K562 (cell line): ENCODE results near the gene FBXL12. TPM values are rescaled to one million over a fixed set of nuclear protein-coding genes. Genes with fewer than 3 reads are reported as not detected.

Source experiments
- ATF4 ChIP-seq: fragments of 450-650 bp; formaldehyde crosslinking; IDR thresholded peaks from 2 replicates; pipeline ENCODE4 v1.4.0; 2022; ENCODE audit warnings: mild to moderate bottlenecking, moderate library complexity
- BRCA1 ChIP-seq, 2 experiments: fragments of 450-650 bp in 1 of 2; sonication (generic) in 1 of 2; formaldehyde crosslinking in 1 of 2; IDR thresholded peaks; 2 replicates each; pipeline versions ENCODE4 v1.5.0 to v1.6.1; 2017 to 2020; ENCODE audit warnings: mild to moderate bottlenecking in 1 of 2, missing genetic modification reagents in 1 of 2
- COPS2 ChIP-seq: fragments of 450-650 bp; conservative IDR thresholded peaks from 2 replicates; pipeline ENCODE4 v1.6.1; 2016; ENCODE audit warnings: mild to moderate bottlenecking, moderate library complexity
- DLX4 ChIP-seq: fragments of 250-450 bp; sonication (Bioruptor Pico); IDR thresholded peaks from 2 replicates; pipeline ENCODE4 v1.6.1; 2021; ENCODE audit warnings: mild to moderate bottlenecking
- ESRRB ChIP-seq: fragments of 250-450 bp; sonication (Bioruptor Pico); IDR thresholded peaks from 2 replicates; pipeline ENCODE4 v1.5.0; 2020; ENCODE audit warnings: mild to moderate bottlenecking, moderate library complexity, borderline replicate concordance
- GABPB1 ChIP-seq: sonication (generic); formaldehyde crosslinking; IDR thresholded peaks from 2 replicates; pipeline ENCODE4 v1.8.0; 2022; ENCODE audit warnings: mild to moderate bottlenecking, missing genetic modification reagents
- GABPB2 ChIP-seq: fragments of 250-450 bp; sonication (Bioruptor Pico); conservative IDR thresholded peaks from 2 replicates; pipeline ENCODE4 v1.5.1; 2021; ENCODE audit warnings: mild to moderate bottlenecking
- HDAC8 ChIP-seq: fragments of 450-650 bp; IDR thresholded peaks from 2 replicates; pipeline ENCODE4 v1.6.1; 2016; ENCODE audit warnings: mild to moderate bottlenecking, missing genetic modification characterization, moderate library complexity, missing compliant biosample characterization
- HMG20B ChIP-seq: fragments of 250-450 bp; sonication (Bioruptor Pico); IDR thresholded peaks from 2 replicates; pipeline ENCODE4 v1.5.0; 2021; ENCODE audit warnings: mild to moderate bottlenecking
- KAT8 ChIP-seq: fragments of 450-650 bp; IDR thresholded peaks from 2 replicates; pipeline ENCODE4 v1.6.1; 2016; ENCODE audit warnings: low read depth, mild to moderate bottlenecking
- MEF2A ChIP-seq: IDR thresholded peaks from 2 replicates; pipeline ENCODE4 v1.6.1; 2011; ENCODE audit warnings: low read depth, mild to moderate bottlenecking, low read length, moderate library complexity; ENCODE audit not compliant: control insufficient read depth
- MEIS2 ChIP-seq: fragments of 450-650 bp; IDR thresholded peaks from 2 replicates; pipeline ENCODE4 v1.6.1; 2014; ENCODE audit warnings: mild to moderate bottlenecking; ENCODE audit not compliant: partially characterized antibody
- MIER1 ChIP-seq: fragments of 450-650 bp; IDR thresholded peaks from 2 replicates; pipeline ENCODE4 v1.6.1; 2016; ENCODE audit warnings: antibody characterized with exemption, mild to moderate bottlenecking, low read depth
- NCOA2 ChIP-seq, 2 experiments: fragments of 450-650 bp; IDR thresholded peaks; 2 replicates each; pipeline ENCODE4 v1.6.1; 2018; ENCODE audit warnings: mild to moderate bottlenecking in 2 of 2, moderate library complexity in 1 of 2; ENCODE audit not compliant: partially characterized antibody in 2 of 2
- POLR2AphosphoS5 ChIP-seq: IDR thresholded peaks from 2 replicates; pipeline ENCODE4 v1.6.1; 2011; ENCODE audit warnings: mild to moderate bottlenecking, low read depth, low read length, moderate library complexity; ENCODE audit not compliant: control insufficient read depth, insufficient read depth
- RAD21 ChIP-seq, 2 experiments: fragments of 250-450 bp in 1 of 2; fragments of 450-650 bp in 1 of 2; sonication (Bioruptor Pico) in 1 of 2; formaldehyde crosslinking in 1 of 2; IDR thresholded peaks in 1 of 2; conservative IDR thresholded peaks in 1 of 2; 2 replicates each; pipeline versions ENCODE4 v1.4.0 to v1.8.0; 2020 to 2022; ENCODE audit warnings: mild to moderate bottlenecking in 2 of 2, moderate library complexity in 1 of 2
- SNRNP70 ChIP-seq: fragments of 200-400 bp; formaldehyde crosslinking; optimal IDR thresholded peaks from 2 replicates; pipeline ENCODE3; 2017; ENCODE audit warnings: low read depth, low read length
- TFAP4 ChIP-seq: sonication (generic); formaldehyde crosslinking; IDR thresholded peaks from 2 replicates; pipeline ENCODE4 v1.8.0; 2022; ENCODE audit warnings: missing genetic modification reagents, mild to moderate bottlenecking, moderate library complexity, borderline replicate concordance
- ZC3H4 ChIP-seq: sonication (generic); formaldehyde crosslinking; IDR thresholded peaks from 2 replicates; pipeline ENCODE4 v1.9.0; 2021; ENCODE audit warnings: missing genetic modification reagents, borderline replicate concordance
- ZNF274 ChIP-seq: IDR thresholded peaks from 2 replicates; pipeline ENCODE4 v1.6.1; 2011; ENCODE audit warnings: low read depth, mild to moderate bottlenecking, low read length, moderate library complexity, borderline replicate concordance
- ZNF311 ChIP-seq: fragments of 250-450 bp; sonication (Bioruptor Pico); IDR thresholded peaks from 2 replicates; pipeline ENCODE4 v1.4.0; 2020; ENCODE audit warnings: mild to moderate bottlenecking, moderate library complexity
- ZNF444 ChIP-seq: fragments of 250-450 bp; sonication (Bioruptor Pico); IDR thresholded peaks from 2 replicates; pipeline ENCODE4 v1.4.0; 2020; ENCODE audit warnings: mild to moderate bottlenecking, moderate library complexity
- ZNF778 ChIP-seq: fragments of 450-650 bp; formaldehyde crosslinking; IDR thresholded peaks from 2 replicates; pipeline ENCODE4 v1.4.0; 2020; ENCODE audit warnings: mild to moderate bottlenecking, moderate library complexity
- ZSCAN32 ChIP-seq: fragments of 450-650 bp; formaldehyde crosslinking; IDR thresholded peaks from 2 replicates; pipeline ENCODE4 v1.4.0; 2020; ENCODE audit warnings: mild to moderate bottlenecking, moderate library complexity
- polyA plus RNA-seq, 8 experiments: library from polyadenylated mRNA; depleted of rRNA in 4 of 8; stranded (reverse) in 5 of 8; unstranded in 3 of 8; fragments of >200 nt; fragmentation: Nextera tagmentation in 2 of 8; fragmentation: Illumina TruSeq in 1 of 8; extraction: Ambion mirVana in 2 of 8; extraction: Trizol in 1 of 8; gene quantifications; 2 replicates each; pipeline versions ENCODE4 v1.2.1 to v1.2.3, GENCODE V29; 2011 to 2014; ENCODE audit warnings: inconsistent platforms in 1 of 8, missing spikeins in 1 of 8
- total RNA-seq, 7 experiments: library from RNA; depleted of rRNA in 6 of 7; stranded (reverse); fragments of >200 nt in 6 of 7; fragmentation: Illumina TruSeq in 2 of 7; extraction: Trizol in 2 of 7; gene quantifications; 2 replicates each; pipeline versions ENCODE4 v1.2.1 to v1.2.3, GENCODE V29; 2011 to 2021; ENCODE audit warnings: low replicate concordance in 1 of 7

The FBXL12 gene
- total and polyA plus RNA-seq, 9 of the 15 experiments (the other 6 are each of a cell fraction or from before 2014, with no cell fraction given), result 2.7 to 40.5 (median 26.5) TPM

DNA sequence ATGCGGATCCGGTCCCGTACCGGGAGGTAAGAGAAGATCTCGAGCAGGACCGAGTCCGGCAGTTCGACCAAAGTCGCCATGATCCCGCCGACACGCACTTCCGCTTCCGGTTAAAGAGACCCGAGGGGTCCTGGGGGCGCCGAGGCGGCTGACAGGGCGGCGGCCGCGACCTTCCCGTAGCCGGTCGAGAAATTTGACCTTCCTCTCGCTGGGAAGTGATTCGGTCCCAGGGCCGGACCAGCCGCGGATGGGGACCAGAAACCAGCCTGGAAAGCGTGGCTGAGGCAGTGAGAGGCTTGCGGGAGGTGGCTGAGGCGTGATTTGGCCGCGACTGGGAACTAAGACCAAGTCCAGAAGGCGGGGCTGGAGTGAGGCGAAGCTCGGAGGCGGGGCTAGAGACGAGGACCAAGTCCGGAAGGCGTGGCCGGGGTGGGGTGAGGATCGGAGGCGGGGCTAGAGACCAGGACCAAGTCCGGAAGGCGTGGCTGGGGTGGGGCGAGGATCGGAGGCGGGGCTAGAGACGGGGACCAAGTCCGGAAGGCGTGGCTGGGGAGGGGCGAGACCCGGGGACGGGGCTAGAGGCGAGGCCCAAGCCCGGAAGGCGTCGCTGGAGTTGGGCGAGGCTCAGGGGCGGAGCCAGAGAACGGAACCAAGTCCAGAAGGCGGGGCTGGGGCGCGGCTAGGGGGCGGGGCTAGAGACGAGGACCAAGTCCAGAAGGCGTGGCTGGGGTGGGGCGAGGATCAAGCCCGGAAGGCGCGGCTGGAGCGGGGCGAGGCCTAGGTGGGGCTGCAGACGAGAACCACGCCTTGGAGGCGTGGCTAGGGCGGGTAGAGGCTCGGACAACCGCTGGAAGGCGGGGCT is at the start of gene FBXL12 (continued):
- TF ChIP-seq NCOA2 (IDR thresholded peaks at IDR 0.05; ENCODE audit: partially characterized antibody in 2 of 2) (no peak), HDAC8 (tag) (no peak), ZNF778 (no peak), KAT8 (no peak), COPS2 (no peak), POLR2AphosphoS5 (peak; percentile 87), DLX4 (CRISPR knock-in tag) (no peak), GABPB1 (CRISPR knock-in tag) (peak; percentile 94), HMG20B (CRISPR knock-in tag) (no peak), ZNF444 (CRISPR knock-in tag) (no peak), ESRRB (CRISPR knock-in tag) (no peak), ZC3H4 (CRISPR knock-in tag) (no peak), ZNF311 (CRISPR knock-in tag) (no peak), SNRNP70 (no peak), ATF4 (CRISPR knock-in tag) (no peak), MEF2A (no peak), BRCA1 (IDR thresholded peaks at IDR 0.05) (no peak), BRCA1 (CRISPR knock-in tag; IDR thresholded peaks at IDR 0.05) (no peak), ZSCAN32 (no peak), GABPB2 (CRISPR knock-in tag) (no peak), ZNF274 (no peak), MIER1 (no peak), TFAP4 (CRISPR knock-in tag) (peak; percentile 68; the same call in 1 of the 2 replicates), RAD21 (CRISPR knock-in tag; conservative IDR thresholded peaks at IDR 0.05 in 1 of 2, IDR thresholded peaks at IDR 0.05 in 1 of 2) (no peak), MEIS2 (no peak)
